GM18907 (cell line): Measurements from ENCODE around the gene NRGN.

Source experiments
- ATAC-seq: cut with Tn5 transposase; IDR thresholded peaks from one replicate; pipeline ENCODE4 v1.9.1; 2021; ENCODE audit warnings: mild to moderate bottlenecking, moderate library complexity; ENCODE audit not compliant: unreplicated experiment

The NRGN gene

DNA sequence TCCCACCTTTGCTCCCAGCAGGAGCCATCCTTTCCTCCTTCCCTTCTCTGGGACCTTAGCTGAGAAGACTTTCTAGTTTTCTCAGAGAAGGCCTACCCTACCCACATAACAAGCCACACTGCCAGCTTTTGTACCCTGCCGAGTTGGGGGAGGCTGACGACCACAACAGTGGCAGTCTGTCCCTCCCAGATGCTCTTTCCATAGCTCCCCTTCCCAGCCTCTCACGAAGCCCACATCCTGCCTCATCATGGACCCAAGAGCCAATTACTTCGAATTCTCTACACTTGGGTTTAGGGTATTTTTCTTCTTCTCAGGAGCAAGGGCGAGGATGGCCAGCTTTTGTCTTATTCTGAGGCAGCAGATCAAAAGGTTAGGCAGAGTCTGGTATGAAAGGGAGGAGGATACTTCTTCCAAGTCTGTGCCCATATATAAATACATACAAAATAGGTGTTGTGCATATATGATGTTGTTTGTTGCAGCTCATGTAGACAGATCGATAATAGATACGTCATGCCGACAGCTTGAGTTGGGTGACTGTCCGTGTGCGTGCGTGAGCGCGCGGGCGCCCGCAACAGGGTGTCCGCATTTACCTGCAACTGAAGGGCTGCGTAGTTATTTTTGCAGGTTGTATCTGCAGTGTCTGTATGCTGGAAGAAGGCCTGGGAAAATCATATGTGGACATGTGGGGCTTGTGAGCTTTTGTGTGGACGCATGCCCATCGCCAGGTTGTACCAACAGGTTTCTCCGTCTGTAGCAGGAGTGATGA, 846 bp upstream of the NRGN start:
- ATAC-seq, result no peak

DNA sequence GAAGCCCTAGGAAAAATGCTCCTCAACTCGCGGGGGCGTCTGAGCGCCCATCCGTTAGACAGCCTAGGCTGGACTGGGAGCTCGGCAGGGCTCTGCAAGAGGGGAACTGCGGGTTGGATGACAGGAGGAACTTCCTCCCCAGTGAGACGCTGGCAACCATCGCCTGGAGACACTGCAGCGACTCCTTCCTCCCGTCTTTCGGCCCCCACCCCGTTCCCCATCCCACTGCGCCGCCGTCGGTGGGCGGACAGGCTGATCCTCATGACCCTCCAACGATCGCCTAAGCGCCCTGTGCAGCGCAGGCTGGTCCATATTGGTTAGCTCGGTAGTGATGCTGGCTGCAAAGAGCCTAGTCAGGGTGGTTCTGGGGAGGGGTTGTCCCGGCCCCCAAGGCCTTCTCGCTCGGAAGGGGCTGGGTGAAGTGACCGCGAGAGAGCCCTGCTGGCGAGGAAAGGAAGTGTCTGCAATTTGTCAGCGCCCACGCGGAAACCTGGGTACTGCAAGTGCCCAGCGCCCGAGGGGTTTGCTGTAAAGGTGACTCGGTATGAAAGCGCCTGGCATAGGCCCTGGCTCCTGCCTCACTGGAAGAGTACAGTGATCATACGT, 638 bp downstream of the NRGN start:
- ATAC-seq, result peak; percentile 50

DNA sequence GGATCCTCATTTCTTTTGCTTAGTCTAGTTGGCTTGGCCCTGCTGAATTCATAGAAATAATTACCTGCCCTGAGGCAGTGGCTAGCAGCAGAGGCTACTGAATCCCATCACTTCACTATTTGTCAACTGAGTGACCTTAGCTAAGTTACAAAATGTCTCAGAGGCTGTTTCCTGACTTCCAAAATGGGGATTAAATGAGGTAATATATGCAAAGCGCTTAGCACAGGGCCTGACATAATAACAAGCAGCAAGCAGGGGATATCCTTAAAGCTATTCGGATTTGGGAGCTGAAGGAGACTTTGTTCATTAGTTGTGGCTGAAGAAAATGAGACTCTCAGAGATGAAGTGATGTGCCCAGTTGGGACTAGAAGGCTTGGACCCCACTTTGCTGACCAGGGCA, 2.8 kb downstream of the NRGN start:
- no peak for ATAC-seq

DNA sequence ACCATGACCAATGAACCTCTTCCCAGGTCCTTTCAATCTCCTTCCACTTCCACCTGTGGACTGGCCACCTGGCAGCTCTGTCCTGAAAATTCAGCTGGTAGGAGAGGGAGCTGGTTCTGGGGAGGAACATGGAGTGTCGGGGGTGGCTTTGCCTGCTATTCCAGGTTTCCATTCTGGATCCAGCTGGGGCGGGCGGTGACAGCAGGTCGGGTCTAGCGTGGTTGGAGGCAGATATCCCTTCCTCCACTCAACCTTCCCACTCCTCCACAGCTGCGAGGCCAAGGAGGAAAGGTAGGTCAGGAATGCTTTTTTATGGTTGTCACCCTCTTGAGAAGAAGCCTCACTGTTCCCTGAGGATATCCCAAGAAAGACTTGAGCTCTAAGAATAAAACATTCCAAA, 3.3 kb downstream of the NRGN start:
- no peak for ATAC-seq

DNA sequence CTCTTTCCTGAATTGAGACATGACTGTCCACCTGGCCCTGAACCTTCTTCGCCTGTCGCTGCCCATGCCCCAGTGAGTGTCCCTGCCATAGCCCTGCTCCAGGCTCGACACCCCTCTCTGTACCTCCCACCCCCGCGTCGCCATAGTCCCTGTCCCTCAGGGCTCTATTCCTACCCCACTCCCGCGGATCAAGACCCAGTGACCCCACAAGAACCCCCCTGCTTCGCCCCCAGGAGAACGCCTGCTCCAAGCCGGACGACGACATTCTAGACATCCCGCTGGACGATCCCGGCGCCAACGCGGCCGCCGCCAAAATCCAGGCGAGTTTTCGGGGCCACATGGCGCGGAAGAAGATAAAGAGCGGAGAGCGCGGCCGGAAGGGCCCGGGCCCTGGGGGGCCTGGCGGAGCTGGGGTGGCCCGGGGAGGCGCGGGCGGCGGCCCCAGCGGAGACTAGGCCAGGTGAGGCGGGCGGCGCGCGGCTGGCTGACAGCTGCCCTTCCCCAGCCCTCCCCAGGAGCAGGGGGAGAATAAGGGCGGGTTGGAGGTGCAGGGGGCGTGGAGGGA, 5.6 kb downstream of the NRGN start:
- ATAC-seq, result no peak

DNA sequence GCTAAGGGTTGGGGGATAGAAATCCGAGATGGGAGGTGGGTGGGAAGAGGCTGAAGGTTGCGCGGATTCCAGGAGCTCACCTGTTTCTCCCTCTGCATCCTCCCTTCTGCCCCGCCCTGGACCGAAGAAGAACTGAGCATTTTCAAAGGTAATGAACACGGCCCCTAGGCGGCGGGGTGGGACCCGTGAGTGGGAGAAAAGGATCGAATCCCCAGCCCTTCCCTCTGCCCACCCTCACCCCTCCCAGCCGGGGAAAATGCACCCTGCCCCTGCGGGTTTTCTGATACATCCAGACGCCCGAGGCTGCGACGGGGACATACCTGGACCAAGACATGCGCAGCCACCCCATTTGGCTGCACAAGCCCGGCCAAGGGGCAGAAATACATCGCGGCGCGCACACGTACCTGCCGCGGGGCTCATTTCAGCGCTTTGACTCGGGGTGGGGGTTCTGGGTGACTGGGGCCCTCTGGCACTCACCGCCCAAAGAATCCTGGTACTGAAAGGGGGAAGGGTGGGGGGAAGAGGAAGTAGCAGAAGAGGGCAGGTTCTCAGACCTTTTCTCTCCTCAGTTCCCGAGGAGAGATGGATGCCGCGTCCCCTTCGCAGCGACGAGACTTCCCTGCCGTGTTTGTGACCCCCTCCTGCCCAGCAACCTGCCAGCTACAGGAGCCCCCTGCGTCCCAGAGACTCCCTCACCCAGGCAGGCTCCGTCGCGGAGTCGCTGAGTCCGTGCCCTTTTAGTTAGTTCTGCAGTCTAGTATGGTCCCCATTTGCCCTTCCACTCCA, 6.3 kb downstream of the NRGN start:
- ATAC-seq, result peak; percentile 18

DNA sequence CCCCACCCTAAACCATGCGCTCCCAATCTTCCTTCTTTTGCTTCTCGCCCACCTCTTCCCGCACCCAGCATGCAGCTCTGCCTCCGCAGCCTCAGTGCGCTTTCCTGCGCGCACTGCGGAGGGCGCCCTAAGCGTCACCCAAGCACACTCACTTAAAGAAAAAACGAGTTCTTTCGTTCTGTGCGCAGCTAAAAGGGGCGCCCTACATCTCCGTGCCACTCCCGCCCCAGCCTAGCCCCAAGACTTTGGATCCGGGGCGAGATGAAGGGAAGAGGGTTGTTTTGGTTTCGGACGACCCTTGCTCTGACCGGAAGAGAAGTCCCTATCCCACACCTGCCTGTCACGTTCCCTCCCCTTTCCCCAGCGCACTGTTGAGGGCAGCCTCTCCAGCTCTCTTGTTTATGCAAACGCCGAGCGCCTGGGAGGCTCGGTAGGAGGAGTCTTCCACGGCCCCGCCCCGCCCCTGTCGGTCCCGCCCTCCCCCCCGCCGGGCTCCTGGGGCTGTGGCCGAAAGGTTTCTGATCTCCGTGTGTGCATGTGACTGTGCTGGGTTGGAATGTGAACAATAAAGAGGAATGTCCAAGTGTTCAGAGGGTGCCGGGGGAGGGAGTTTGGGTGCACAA, 7.0 kb downstream of the NRGN start:
- ATAC-seq, result peak; percentile 95

DNA sequence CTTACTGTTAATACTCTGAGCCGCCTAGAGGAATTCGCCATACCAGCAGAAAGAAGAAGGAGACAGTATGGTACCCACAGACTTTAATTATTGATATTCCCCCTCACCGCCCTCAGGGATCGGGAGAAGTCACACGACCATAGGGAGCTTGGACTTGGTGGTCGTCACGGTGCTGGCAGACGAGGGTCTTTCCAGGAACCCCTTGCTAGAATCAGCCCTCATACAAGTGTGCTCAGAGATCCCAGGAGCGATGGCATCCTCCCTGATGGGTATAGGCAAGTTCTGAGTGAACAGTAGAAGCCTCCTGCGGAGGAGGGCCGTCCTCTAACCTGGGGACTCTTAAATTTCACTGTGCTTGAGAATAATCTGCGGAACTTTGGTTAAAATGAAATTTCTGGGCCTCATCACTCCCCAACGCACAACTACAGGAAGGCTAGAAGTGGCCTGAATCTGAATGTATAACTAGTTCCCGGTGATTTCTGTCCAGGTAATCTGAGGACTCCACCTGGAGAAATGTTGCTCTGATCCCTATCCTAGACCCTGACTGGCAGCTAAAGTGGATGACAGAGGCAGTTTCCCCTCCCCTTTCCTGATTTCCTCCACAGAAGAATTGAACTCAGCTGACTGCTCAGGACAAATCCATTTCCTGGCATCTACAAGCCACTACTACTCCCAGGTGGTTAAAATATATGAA, 7.8 kb downstream of the NRGN start:
- no peak for ATAC-seq

DNA sequence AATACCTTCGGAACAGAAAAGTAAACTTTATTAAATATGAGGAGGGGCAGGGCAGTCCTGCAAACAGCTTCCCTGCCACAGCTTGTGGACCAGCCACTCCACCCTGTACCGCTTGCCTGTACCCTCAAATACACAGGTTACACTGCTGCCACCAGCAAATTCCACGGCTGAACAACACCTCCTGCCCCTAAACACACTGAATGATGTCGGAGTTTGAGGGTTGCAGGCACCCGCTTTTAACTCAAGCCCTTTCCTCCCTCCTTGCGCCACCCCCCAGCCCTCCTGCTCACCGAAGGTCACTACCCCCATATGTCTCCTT, 8.3 kb downstream of the NRGN start:
- ATAC-seq, result no peak

DNA sequence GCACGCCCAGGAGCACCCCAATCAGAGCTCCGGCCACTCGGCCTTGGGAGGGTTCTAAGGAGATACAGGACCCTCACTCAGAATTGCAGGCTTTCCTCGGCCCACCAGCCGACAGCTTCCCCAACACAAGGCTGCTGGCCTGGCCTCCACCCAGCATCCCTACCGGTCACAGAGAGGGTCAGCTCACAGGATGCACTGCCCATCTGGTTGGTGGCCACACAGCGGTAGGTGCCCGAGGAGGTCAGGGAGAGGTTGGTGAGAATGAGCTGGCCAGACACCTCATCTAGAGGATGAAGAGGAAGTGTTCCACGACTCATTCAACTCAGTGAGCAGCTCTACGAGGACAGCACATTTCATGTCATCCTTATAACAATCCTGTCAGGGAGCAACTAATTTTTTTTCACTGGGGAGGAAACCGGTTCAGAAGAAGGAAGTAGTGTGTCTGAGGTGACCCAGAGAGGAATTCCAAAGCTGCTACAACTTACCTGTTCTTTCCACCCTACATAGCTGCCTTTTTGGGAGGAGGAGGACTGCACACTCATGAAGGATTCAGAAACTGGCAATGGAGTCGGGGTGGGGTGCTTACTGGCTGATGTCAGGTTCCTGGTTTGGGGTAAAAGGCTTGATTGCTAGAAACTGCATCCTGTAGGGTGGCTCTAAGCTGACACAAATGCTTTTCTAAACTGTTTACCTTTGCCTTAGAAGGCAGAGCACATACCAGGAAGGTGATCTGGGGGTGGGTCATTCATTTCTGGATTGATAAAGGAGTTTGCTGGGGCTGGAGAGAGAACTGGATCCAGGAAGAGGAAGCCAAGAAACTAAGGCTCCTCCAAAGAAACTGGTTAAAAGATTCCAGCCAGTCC, 9.0 kb downstream of the NRGN start:
- ATAC-seq, result no peak

DNA sequence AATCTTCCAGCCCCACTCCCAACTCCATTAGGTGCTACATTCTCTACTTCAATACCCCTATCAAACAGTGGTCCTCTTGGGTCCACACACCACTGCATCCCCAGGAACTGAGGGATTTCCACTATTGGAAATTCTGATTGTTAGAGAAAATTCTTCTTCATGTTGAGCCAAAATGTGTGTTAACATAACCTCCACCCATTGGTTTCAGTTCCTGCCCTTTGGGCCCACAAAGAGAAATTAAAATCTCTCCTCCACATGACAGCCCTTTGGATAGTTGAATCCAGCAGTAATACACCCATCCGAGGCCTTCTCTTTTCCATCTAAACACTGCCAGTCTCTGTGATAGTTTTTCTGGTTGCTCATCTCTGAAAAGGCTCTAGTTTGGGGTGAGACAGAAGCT, 10.2 kb downstream of the NRGN start:
- no peak for ATAC-seq

DNA sequence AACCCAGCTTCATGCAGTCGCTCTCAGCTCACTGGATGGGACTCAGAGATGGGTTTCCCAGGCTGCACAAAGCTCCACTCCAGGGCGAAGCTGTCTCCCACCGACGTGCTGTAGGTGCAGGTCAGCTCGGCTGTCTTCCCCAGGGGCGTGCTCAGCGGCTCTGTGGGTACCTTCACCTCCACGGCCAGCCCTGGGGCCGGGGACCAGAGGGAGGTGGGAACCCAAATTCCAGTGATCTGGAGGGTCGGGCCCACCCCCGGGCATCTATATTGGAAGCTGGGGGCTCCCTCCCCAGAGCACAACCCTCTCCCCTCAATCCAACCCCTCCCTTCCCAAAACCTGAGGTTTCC, 11.6 kb downstream of the NRGN start:
- ATAC-seq, result no peak

DNA sequence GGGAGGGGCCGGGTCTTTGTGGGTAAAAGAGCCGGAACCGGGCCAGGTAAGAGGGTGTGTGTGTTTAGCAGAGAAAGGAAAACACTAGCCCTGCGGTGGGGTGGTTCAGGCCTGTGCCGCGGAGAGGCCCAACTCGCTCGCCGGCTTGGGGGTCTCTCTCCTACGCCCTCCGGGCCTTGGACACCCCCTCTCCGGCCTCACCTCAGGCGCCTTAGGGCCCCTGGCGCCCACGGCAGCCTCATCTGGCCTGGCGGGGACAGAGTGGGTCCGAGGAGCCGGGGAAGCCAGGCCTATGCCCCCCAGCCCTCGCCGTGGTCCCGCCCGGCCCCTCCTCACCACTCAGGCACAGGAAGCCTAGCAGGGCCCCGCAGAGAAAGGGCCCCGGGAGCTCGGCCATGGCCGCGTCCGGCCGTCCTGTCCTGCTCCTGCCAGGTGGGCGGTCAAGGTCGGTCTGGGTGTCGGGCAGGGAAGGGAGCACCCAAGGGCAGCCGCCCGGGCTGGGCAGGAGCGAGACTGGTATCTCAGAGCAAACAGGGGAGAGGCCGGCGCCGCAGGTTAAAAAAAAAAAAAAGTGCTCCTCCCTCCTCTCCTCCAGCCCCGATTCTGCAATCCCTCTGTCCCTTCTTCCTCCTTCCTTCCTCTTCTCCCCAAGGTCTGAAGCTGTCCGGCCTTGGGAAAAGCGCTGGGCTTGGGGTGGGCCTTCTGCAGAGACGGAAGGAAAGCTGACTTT, 12.2 kb downstream of the NRGN start, which contains the start of gene VSIG2:
VSIG2 (minus strand) TSS at position 515 of the 730 bp plus-strand sequence; CDS start at position 397, 118 bp downstream.
- no peak for ATAC-seq

DNA sequence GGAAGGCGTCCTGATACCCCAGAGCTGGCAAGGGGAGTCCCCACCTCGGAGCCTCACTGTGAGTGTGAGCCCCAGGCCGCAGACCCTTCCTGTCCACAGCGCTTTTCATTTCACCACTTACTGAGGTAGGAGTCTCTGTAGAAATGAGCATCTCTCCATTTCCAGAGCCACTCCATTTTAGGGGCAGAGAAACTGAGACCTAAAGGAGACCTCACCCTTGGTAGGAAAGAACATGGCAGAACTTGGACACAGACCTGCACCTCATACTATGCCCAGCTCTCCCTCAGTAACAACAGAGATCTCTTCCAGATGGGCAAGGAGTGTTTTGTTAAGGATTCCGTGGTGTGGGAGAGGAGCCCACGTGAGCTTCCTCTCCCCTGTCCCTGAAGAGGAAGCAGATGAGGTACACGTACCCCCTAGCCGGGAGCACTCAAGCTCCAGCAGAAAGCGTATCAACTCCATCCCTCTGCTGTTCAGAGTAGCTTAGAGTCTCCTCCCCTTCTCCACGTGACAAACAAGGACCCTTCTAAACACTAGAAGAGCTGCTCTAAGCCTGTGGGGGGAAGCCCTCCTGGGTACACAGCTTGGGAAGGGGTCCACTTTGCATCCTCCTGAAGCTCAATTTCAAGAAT, 12.8 kb downstream of the NRGN start:
- no peak for ATAC-seq

DNA sequence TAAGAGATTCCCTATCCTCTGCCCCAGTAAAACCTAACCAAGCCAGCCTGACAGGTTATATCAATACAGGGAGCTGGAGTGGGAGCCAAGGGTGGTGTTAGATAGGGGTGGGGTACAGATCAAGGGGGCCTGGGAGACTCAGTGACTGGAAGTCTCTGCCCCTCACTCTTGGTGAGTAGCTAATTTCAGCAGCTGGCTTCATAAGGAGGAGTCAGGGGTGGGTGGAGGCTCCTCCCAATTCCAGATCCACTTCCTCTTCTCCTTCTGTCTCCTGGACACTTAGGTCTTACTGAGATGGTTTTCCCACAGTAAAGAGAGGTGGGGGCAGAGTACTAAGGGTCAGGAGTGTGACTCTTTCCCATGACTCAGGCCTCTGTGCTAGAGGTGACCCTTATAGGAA, 13.5 kb downstream of the NRGN start:
- no peak for ATAC-seq

DNA sequence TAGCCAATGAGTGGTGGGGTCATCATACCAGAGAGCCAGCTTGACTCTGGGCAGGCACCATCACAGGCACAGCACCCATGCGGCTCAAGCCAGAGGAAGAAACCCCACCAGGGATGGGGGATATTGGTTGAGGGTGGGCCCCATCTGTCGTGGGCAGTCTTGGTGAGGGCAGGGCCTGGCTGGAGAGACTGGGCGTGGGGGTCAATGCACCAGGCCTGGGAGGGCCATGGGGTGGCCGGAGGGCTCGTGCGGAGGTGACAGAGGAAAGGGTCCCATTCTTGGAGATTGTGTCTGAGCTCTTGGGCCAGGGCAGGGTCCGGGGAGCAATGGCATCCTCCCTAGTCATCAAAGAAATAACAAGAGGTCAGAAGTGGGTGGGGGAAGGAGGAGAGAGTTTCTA, 13.9 kb downstream of the NRGN start:
- ATAC-seq, result no peak

DNA sequence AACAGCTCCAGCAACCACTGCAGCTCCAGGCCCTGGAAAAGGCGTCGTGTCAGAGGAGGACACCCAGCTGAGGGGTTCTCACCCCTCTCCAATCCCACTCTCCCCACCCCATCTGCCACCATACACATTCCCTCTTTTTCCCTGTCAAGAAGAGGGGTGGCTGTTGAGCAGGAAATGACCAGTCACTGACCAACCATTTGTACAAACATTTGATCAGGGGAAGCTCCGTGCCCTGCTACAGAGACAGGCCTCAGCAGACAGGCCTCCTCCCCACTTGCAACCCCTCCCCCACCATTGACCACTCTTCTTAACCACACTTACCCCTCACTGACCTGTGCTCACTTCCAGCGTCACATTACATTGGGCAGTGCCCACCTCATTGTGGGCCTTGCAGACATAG, 14.6 kb downstream of the NRGN start:
- ATAC-seq, result no peak

DNA sequence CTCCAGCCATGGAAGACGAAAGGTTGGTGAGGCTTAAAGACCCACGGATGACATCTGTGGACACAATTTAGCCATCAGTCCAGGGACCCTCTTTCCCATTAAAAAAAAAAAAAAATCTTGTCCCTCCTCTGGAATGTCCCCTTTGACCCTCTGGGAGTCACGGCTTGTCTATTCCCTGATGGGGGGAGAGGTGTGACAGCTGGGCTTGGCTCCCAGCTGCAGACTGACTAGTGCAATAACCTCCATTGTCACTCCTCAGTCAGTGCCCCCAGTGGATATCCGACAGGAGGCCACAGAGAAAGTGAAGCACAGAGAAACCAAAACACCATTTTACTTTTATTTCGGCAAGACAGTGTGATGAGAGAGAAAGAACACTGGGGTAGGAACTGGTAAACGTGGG, 15.0 kb downstream of the NRGN start:
- ATAC-seq, result no peak
